AG10803 (cell line): ENCODE measurements around the gene GALNT10.
A peak's percentile ranks its signal among the peaks of the same experiment; 100 is the strongest.

Experiments
- DNase-seq: peaks from one replicate; pipeline ENCODE4 v3.0.0; 2010; ENCODE audit warnings: low read depth
- H3K4me3 ChIP-seq: 2 replicates; pipeline ENCODE4 v1.5.1; 2011; ENCODE audit warnings: mild to moderate bottlenecking, low read length, control low read depth
- TF ChIP-seq, protein P1 (sequence below): conservative IDR thresholded peaks from 2 replicates; pipeline ENCODE4 v1.5.1; 2011; ENCODE audit warnings: mild to moderate bottlenecking, low read length, control low read depth, inconsistent platforms

Gene GALNT10

DNA sequence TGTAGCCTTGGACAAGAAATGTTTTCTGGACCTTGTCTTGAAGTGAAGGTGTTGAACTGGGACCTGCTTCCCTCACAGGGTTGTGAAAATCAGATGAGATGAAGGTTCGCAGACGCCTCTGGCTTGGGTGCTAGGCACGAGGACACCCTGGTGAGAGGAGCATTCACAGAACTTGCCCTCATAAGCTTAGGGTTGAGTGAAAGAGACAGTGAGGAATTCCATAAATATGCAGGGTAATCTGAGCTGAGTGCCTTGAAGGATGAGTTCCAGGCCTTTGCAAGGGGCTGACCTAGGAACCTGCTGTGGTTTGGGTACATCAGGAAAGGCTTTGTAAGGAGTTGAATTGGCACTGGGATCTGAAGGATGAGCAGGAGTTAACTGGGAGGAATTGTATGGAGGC, 179.6 kb downstream of the GALNT10 start:
- H3K4me3 ChIP-seq, result no peak overlapping the region
- peak; percentile 49 for DNase-seq
- TF ChIP-seq, protein P1, sequence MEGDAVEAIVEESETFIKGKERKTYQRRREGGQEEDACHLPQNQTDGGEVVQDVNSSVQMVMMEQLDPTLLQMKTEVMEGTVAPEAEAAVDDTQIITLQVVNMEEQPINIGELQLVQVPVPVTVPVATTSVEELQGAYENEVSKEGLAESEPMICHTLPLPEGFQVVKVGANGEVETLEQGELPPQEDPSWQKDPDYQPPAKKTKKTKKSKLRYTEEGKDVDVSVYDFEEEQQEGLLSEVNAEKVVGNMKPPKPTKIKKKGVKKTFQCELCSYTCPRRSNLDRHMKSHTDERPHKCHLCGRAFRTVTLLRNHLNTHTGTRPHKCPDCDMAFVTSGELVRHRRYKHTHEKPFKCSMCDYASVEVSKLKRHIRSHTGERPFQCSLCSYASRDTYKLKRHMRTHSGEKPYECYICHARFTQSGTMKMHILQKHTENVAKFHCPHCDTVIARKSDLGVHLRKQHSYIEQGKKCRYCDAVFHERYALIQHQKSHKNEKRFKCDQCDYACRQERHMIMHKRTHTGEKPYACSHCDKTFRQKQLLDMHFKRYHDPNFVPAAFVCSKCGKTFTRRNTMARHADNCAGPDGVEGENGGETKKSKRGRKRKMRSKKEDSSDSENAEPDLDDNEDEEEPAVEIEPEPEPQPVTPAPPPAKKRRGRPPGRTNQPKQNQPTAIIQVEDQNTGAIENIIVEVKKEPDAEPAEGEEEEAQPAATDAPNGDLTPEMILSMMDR, result no peak

DNA sequence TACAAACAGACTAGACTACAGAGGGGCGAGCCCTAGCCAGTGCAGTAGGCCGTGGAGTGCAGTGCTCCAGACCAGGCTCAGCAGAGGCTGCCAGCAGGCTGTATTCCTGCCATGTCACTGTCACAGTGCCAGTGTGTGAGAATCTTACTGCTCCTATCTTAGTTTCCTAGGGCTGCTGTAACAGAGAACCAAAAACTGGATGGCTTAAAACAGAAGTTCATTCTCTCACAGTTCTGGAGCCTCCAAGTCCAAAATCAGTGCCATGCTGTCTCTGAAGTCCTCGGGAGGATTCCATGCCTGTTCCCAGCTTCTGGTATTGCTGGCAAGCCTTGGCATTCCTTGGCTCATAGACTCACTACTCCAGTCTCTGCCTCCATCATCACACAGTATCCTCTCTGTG, 180.3 kb downstream of the GALNT10 start:
- DNase-seq, result peak; percentile 43
- TF ChIP-seq, protein P1, result no peak
- no peak overlapping the region for H3K4me3 ChIP-seq

DNA sequence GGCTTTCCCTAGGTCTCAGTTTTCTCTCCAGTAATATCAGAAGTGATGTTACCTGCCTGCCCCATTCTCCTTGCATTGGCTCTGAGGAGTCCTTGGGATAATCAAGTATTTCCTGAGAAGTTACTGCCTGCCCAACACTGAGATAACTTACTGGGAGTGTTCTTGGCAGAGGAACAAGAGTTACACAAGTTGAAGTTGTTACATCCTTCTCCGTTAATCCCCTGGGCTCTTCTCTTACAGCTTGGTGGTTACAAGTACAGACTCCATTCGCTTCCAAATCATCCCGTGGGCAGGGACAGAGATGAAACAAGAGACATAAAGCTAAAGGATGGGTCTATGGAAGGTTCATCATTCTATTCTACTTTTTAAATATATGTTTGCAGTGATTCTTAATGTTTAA, 181.2 kb downstream of the GALNT10 start:
- TF ChIP-seq, protein P1, result no peak
- H3K4me3 ChIP-seq, result no peak overlapping the region

DNA sequence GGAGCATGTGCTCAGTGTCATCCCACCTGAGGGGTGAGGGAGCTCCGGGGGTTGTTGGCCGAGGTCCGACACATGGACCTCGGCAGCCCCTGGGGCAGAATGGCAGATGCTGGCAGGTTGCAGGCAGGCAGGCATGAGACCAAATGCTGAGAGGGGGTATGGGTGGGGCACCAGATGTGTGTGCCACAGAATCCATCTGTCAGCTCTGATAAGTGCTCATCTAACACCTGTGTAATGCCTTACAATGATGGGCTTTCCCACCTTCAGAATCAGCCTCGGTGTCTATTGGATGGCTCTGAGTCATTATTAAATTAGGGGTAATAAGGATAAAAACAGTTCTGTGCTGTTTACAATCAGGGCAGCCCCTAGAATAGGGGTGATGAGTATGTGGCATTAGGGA, 182.1 kb downstream of the GALNT10 start:
- H3K4me3 ChIP-seq, result no peak overlapping the region
- TF ChIP-seq, protein P1, result no peak

More for the DNA sequence above, 181.2 kb downstream of the GALNT10 start:
- peak; percentile 97 for DNase-seq

DNA sequence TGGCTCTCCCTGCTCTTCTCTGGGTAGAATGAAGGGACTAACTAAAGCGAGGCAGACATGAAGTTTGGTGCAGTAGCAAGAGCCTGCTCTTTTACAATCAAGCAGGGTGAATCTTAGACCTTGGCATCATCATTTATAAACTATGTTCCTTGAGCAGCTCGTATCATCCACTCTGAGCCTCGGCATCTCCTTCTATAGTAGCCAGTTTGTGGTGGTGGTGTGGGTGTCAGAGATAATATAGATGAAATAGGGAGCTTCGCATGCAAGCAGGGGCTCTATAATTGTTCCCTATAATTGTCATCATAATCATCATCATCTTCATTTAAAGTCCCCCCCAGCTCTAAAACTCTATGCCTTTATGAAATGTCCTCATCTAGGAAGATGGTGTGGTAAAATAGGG, 182.8 kb downstream of the GALNT10 start:
- TF ChIP-seq, protein P1, result no peak
- DNase-seq, result no peak
- H3K4me3 ChIP-seq, result no peak overlapping the region

More for the DNA sequence above, 182.1 kb downstream of the GALNT10 start:
- no peak for DNase-seq

DNA sequence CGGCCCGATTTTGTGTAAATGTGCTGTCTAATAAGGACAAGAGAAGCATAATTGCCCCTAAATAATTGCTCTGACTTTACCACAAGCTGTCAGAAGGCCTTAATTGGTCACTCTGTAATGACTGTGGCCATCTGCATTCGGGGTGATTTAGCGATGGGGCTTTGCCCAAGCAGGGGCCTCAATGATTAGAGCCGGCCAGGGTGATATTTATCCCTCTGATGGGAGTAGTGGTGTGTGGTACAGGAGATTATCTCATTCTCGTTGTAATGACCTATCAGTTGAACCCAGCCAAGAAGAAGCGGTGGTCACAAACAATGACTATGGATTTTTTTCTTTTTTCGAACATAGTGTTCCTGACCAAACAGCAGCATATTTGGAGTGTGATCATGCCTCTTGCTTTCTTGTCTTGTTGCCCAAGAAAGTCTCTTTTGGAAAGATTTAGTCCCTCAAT, 183.2 kb downstream of the GALNT10 start:
- no peak overlapping the region for H3K4me3 ChIP-seq
- TF ChIP-seq, protein P1, result no peak
- DNase-seq, result no peak

DNA sequence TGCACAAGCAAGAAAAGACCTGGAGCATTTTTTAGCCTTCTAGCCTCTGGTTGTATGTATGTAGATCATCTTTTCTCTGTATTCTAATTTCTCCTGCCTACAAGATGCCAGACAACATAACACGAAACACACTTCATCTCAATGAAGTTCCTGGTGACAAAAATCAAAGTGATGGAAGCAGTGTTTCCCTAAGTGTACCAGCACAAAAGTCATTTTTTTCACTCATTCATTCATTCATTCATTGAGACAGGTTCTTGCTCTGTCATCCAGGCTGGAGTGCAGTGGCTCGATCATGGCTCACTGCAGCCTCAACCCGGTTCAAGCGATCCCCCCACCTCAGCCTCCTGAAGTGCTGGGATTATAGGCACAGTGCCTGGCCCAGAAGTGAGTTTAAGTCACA, 183.7 kb downstream of the GALNT10 start:
- TF ChIP-seq, protein P1, result no peak
- no peak for DNase-seq
- no peak overlapping the region for H3K4me3 ChIP-seq
